GM18499 (cell line): ENCODE measurements around the gene CHMP4B.
"Not testable (repeated sequence)": the region's sequence is repeated elsewhere in the genome, so short reads cannot be mapped to it uniquely, and the experiment has no call there.

Source experiments
- ATAC-seq: cut with Tn5 transposase; IDR thresholded peaks from one replicate; pipeline ENCODE4 v1.9.1; 2021; ENCODE audit warnings: moderate number of reproducible peaks; ENCODE audit not compliant: insufficient read depth, unreplicated experiment

The CHMP4B gene

GRCh38 chr20:33789109-33789857 is 21.9 kb upstream of the CHMP4B start:
- no peak for ATAC-seq

GRCh38 chr20:33789858-33790182 is 21.3 kb upstream of the CHMP4B start:
- ATAC-seq, result no peak

GRCh38 chr20:33790566-33790965 is 20.6 kb upstream of the CHMP4B start:
- ATAC-seq, result no peak

GRCh38 chr20:33791021-33791420 is 20.1 kb upstream of the CHMP4B start:
- no peak for ATAC-seq

- ATAC-seq, result no peak
Observed at GRCh38 chr20:33791540-33791939, 19.6 kb upstream of the CHMP4B start.

GRCh38 chr20:33791959-33792597 is 19.1 kb upstream of the CHMP4B start:
- no peak for ATAC-seq

GRCh38 chr20:33792598-33792989 is 18.6 kb upstream of the CHMP4B start:
- ATAC-seq, result not testable (repeated sequence)

GRCh38 chr20:33793011-33793931 is 17.9 kb upstream of the CHMP4B start:
- ATAC-seq, result no peak

GRCh38 chr20:33796263-33796906 is 14.8 kb upstream of the CHMP4B start:
- ATAC-seq, result no peak

GRCh38 chr20:33796907-33797544 is 14.1 kb upstream of the CHMP4B start:
- ATAC-seq, result no peak

- no peak for ATAC-seq
Observed at GRCh38 chr20:33798444-33798843, 12.7 kb upstream of the CHMP4B start.

GRCh38 chr20:33803921-33804337 is 7.2 kb upstream of the CHMP4B start:
- ATAC-seq, result no peak

GRCh38 chr20:33808388-33808787 is 2.8 kb upstream of the CHMP4B start:
- ATAC-seq, result no peak

- no peak for ATAC-seq
Observed at GRCh38 chr20:33810259-33810658, 889 bp upstream of the CHMP4B start.

GRCh38 chr20:33811776-33812151 is 616 bp downstream of the CHMP4B start:
- ATAC-seq, result no peak

GRCh38 chr20:33812152-33812849 is 1.2 kb downstream of the CHMP4B start:
- ATAC-seq, result no peak

GRCh38 chr20:33812908-33813462 is 1.8 kb downstream of the CHMP4B start:
- ATAC-seq, result no peak

GRCh38 chr20:33814238-33814712 is 3.1 kb downstream of the CHMP4B start:
- ATAC-seq, result no peak

- no peak for ATAC-seq
Observed at GRCh38 chr20:33815671-33816070, 4.5 kb downstream of the CHMP4B start.
